WTC11 (cell line): Measurements from ENCODE around the gene PREB.

Experiments
- CTCF ChIP-seq: fragments of 200-600 bp; IDR thresholded peaks from 2 replicates; pipeline ENCODE4 v1.8.0; 2022; ENCODE audit warnings: antibody characterized with exemption
- JUN ChIP-seq: sonication (generic); formaldehyde crosslinking; IDR thresholded peaks from 2 replicates; pipeline ENCODE4 v1.8.0; 2023; ENCODE audit warnings: mild to moderate bottlenecking, missing genetic modification reagents
- SMAD3 ChIP-seq: sonication (generic); formaldehyde crosslinking; IDR thresholded peaks from 2 replicates; pipeline ENCODE4 v1.8.0; 2022; ENCODE audit warnings: missing genetic modification reagents, mild to moderate bottlenecking, borderline replicate concordance
- ZNF263 ChIP-seq: sonication (generic); formaldehyde crosslinking; IDR thresholded peaks from 2 replicates; pipeline ENCODE4 v1.8.1; 2022; ENCODE audit warnings: low read depth, mild to moderate bottlenecking, moderate library complexity, missing genetic modification reagents
- TF ChIP-seq, protein P1 (sequence below): sonication (generic); formaldehyde crosslinking; IDR thresholded peaks from 2 replicates; pipeline ENCODE4 v1.8.0; 2022; ENCODE audit warnings: mild to moderate bottlenecking, missing genetic modification reagents

GRCh38 chr2:27123302-27124150, 10.9 kb downstream of the PREB start, which contains the start of gene ABHD1:
- TF ChIP-seq CTCF (no peak), ZNF263 (no peak), JUN (CRISPR knock-in tag) (no peak), SMAD3 (CRISPR knock-in tag) (no peak)
- TF ChIP-seq, protein P1, sequence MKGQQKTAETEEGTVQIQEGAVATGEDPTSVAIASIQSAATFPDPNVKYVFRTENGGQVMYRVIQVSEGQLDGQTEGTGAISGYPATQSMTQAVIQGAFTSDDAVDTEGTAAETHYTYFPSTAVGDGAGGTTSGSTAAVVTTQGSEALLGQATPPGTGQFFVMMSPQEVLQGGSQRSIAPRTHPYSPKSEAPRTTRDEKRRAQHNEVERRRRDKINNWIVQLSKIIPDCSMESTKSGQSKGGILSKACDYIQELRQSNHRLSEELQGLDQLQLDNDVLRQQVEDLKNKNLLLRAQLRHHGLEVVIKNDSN (CRISPR knock-in tag), result no peak
